22Rv1 (cell line): ENCODE results near the gene HBM.
"Not testable (repeated sequence)": the region's sequence is repeated elsewhere in the genome, so short reads cannot be mapped to it uniquely, and the experiment has no call there.

Experiments
- ZFX ChIP-seq: fragments of 450-650 bp; IDR thresholded peaks from 2 replicates; pipeline ENCODE4 v1.6.1; 2017; ENCODE audit warnings: antibody characterized with exemption, borderline replicate concordance
- TF ChIP-seq, protein P1 (sequence below): fragments of 450-650 bp; IDR thresholded peaks from 2 replicates; pipeline ENCODE4 v1.5.1; 2017; ENCODE audit warnings: mild to moderate bottlenecking

DNA sequence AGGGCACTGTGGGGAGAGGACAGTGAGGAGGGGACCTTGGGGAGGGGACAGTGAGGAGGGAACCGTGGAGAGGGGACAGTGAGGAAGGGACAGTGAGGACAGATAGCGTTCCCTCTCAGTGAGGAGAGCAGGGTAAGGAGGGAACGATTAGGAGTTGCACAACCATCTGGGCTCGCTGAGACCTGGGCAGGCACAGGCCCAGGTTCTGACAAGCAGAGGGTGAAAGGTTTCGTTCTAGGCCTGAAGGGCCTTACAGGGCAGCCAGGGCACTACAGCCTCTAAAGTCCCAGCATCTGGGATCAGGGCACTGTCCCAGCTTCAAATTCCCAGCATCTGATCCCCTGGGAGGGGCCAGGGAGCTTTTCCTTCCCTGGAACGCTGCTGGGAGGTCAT lies 12.7 kb upstream of the HBM start:
- TF ChIP-seq, protein P1, sequence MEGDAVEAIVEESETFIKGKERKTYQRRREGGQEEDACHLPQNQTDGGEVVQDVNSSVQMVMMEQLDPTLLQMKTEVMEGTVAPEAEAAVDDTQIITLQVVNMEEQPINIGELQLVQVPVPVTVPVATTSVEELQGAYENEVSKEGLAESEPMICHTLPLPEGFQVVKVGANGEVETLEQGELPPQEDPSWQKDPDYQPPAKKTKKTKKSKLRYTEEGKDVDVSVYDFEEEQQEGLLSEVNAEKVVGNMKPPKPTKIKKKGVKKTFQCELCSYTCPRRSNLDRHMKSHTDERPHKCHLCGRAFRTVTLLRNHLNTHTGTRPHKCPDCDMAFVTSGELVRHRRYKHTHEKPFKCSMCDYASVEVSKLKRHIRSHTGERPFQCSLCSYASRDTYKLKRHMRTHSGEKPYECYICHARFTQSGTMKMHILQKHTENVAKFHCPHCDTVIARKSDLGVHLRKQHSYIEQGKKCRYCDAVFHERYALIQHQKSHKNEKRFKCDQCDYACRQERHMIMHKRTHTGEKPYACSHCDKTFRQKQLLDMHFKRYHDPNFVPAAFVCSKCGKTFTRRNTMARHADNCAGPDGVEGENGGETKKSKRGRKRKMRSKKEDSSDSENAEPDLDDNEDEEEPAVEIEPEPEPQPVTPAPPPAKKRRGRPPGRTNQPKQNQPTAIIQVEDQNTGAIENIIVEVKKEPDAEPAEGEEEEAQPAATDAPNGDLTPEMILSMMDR, result not testable (repeated sequence)
- TF ChIP-seq ZFX, result not testable (repeated sequence)
